Colonic mucosa (tissue), 4 donors: ENCODE data around the gene ATXN2. TPM values are rescaled to one million over a fixed set of nuclear protein-coding genes. Genes with fewer than 3 reads are reported as not detected.
"Not testable (repeated sequence)": the region's sequence is repeated elsewhere in the genome, so short reads cannot be mapped to it uniquely, and the experiment has no call there.

Experiments
- DNase-seq: peaks from one replicate; pipeline ENCODE4 v3.0.0-alpha.2; 2020
- H3K27ac ChIP-seq: fragments of 200-600 bp; one replicate; pipeline ENCODE4 v1.8.0; 2021
- H3K27me3 ChIP-seq: fragments of 200-600 bp; one replicate; pipeline ENCODE4 v1.8.0; 2021
- H3K36me3 ChIP-seq: fragments of 200-600 bp; one replicate; pipeline ENCODE4 v1.8.0; 2021
- H3K4me1 ChIP-seq: fragments of 200-600 bp; one replicate; pipeline ENCODE4 v1.8.0; 2021; ENCODE audit warnings: mild to moderate bottlenecking
- H3K4me3 ChIP-seq: fragments of 200-600 bp; one replicate; pipeline ENCODE4 v1.8.0; 2021
- H3K9ac ChIP-seq, 2 donors: one replicate each; pipeline ENCODE4 v1.7.0; 2013; ENCODE audit warnings: control low read depth in 2 of 2, low read depth in 2 of 2, low read length in 2 of 2
- H3K9me3 ChIP-seq: fragments of 200-600 bp; one replicate; pipeline ENCODE4 v1.8.0; 2021
- CTCF ChIP-seq: fragments of 200-600 bp; IDR thresholded peaks from one replicate; pipeline ENCODE4 v1.8.0; 2022; ENCODE audit warnings: antibody characterized with exemption, mild to moderate bottlenecking
- intact Hi-C: fragments of 100-400 bp; cut with DNase I; formaldehyde crosslinking; loops from one replicate; pipeline ENCODE4 v1.14.1; 2022
- total RNA-seq, 2 donors: library from RNA; stranded (reverse); fragmentation: NEBNext Ultra II Directional in 1 of 2; extraction: Animal tissue kit (Norgen Biotek cat#: 25700) in 1 of 2; gene quantifications; one replicate each; pipeline ENCODE4 v1.2.1, GENCODE V29; 2021
- donor health status: healthy.
- donor health status: DM: no; HTN: no; CAD: no.
- donor health status: DM: no; HTN: no; CAD: no.

ATXN2 gene
- total RNA-seq, 2 donors from 2014 or later: 48.7 to 55.1 TPM

GRCh38 chr12:111406474-111407376, 192.4 kb downstream of the ATXN2 start:
- no peak for TF ChIP-seq CTCF
- intact Hi-C loops: no loop called here
- H3K27ac ChIP-seq: peak overlapping the region; percentile 84
- peaks cover 21% of the 10 kb centered on the region for H3K4me1 ChIP-seq
- no peaks in the 10 kb centered on the region for H3K36me3 ChIP-seq
- no peaks in the 10 kb centered on the region for H3K27me3 ChIP-seq
- H3K9me3 ChIP-seq: no peaks in the 10 kb centered on the region
- peak overlapping the region; percentile 67 to 77 for H3K9ac ChIP-seq
- peak; percentile 43 for DNase-seq
- peak overlapping the region; percentile 92 for H3K4me3 ChIP-seq

DNA sequence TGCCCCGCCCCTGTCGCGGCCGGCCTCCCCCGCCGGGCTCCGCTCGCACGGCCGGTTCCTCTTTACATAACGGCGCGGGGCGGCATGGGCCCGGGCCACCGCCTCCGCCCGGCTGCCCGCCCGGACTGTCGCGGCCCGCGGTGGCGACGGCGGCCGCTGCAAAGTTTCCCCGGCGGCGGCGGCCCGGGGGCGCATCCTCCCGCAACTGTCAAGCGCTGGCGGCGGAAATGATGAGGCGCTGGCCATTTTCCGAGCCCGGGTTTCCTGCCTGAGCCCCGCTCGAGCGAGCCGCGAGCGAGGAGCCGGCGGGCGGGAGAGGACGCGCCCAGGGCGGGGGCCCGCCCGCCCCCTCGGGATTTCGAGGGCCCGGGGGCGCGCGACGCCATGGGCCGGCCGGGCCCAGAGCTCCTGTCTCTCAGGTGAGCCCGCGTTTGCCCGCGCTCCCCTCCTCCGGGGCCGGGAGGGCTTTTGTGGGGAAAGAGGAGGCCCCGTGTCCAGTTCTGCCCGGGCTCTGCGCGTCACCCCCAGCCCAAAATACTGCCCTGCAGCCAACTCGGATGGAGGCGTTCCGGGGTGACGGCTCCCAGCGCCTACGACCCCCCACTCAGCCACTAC, 193.1 kb downstream of the ATXN2 start, which contains the start of gene SH2B3:
SH2B3 (plus strand) TSS at position 65 of the 615 bp plus-strand sequence. CDS start 12,223 bp downstream, outside the sequence.
- intact Hi-C loops: no loop called here
- peak within 1 kb of the TSS; percentile 84 for H3K27ac ChIP-seq
- H3K36me3 ChIP-seq: no peaks in the 10 kb centered on the region
- peak within 1 kb of the TSS; percentile 67 to 77 for H3K9ac ChIP-seq
- peak; percentile 34 for DNase-seq
- H3K4me3 ChIP-seq: peak within 1 kb of the TSS; percentile 92
- H3K27me3 ChIP-seq: no peaks in the 10 kb centered on the region
- H3K4me1 ChIP-seq: peaks cover 21% of the 10 kb centered on the region
- H3K9me3 ChIP-seq: no peaks in the 10 kb centered on the region
- no peak for TF ChIP-seq CTCF

DNA sequence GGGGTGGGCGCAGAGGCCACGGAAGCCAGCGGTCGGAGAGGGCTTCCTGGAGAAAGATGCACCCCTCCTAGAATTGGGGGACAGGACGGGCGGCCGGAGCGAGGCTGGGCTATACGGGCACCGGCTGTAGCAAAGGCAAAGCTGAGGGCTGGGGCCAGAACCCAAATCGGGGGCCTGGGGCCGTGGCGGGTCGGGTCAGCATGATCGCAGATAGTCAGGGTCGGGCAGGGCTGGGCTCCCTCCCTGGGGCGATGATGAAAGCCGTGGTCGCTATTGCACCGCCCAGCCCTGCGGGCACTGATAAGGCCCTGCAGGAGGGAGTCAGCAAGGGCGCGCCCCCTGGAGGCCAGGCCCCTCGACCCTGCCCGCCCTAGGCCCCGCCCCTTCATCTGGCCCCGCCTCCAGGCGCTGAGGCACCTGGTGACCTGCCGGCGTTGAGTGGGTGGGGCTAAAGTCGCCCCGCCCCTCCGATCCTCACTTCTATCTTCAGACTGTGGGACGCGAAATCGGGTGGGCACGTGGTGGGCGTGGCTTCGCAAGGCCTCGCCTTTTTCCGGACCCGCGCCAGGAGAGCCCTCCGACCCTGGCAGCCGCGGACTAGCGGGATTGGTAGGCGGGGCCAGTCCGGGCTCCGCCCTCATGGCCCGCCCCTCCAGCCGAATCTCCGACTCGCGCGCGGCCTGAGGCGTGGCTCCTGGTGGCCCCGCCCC, 193.8 kb downstream of the ATXN2 start:
- peak; percentile 99 for DNase-seq
- peak; percentile 58 for TF ChIP-seq CTCF
- Histone ChIP-seq H3K27me3 (no peaks in the 10 kb centered on the region), H3K9ac (peak overlapping the region in 1 of 2 donors; percentile 73), H3K36me3 (no peaks in the 10 kb centered on the region), H3K27ac (peak overlapping the region; percentile 84), H3K9me3 (no peaks in the 10 kb centered on the region), H3K4me3 (peak overlapping the region; percentile 92), H3K4me1 (peaks cover 17% of the 10 kb centered on the region)
- intact Hi-C loops: no loop called here

DNA sequence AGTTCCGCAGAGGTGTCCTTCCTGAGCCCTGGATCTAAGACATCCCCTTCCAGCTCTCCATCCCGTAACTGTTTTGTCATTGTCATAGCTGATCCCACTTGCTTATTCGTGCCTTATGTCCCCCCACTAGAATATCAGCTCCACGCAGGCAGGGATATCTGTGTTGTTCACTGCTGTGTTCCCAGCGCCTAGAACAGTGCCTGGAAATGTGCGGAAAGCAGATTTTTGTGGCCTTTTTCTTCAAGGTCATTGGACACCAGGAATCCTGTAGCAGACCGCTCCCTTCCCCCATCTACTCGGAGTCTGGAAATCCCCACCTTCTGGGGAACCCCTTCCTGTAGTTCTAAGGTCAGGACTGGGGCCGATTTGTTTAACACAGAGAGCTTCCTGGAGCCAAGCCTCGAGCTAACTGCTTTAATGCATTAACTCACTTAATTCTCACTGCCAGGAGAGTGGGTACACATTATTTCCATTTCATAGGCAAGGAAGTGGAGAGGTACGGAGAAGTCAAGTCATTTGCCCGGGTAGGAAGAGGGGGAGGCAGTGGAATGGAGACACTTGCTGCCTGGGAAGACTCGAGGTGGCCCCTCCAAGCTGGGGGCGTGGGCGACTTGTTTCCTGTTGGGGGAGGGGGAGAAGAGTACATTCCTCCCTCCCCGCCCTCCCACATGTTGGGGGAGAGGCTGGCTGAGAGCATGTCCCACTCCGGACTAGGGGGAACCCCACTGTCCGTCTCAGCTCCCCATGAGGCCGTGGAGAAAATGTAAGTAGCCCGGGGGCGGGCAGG, 194.6 kb downstream of the ATXN2 start:
- intact Hi-C loops: no loop called here

GRCh38 chr12:111402490-111402824, 196.7 kb downstream of the ATXN2 start:
- intact Hi-C loops, H3K27me3 ChIP-seq, H3K9ac ChIP-seq, H3K9me3 ChIP-seq, DNase-seq, H3K4me1 ChIP-seq, H3K4me3 ChIP-seq, H3K36me3 ChIP-seq: not testable (repeated sequence)
- peak overlapping the region; percentile 74 for H3K27ac ChIP-seq

More for the DNA sequence above, 194.6 kb downstream of the ATXN2 start:
- Histone ChIP-seq H3K27me3 (no peaks in the 10 kb centered on the region), H3K9me3 (no peaks in the 10 kb centered on the region), H3K4me1 (peaks cover 17% of the 10 kb centered on the region), H3K4me3 (peak overlapping the region; percentile 92), H3K27ac (peak overlapping the region; percentile 84), H3K36me3 (no peaks in the 10 kb centered on the region), H3K9ac (peak overlapping the region in 1 of 2 donors; percentile 73)
- DNase-seq: peak; percentile 59
- no peak for TF ChIP-seq CTCF

Other genes starting within 250 kb of the ATXN2 start
- gene PHETA1, start 230.2 kb downstream of the ATXN2 start, total RNA-seq: 10 to 100 TPM; 21.8 to 43.6 TPM
- 10 to 100 TPM; 26.4 to 40.9 TPM for gene SH2B3, start 193.4 kb downstream of the ATXN2 start, total RNA-seq
- gene BRAP, start 86.6 kb upstream of the ATXN2 start, total RNA-seq: 10 to 100 TPM; 16.0 to 19.6 TPM
- 10 to 100 TPM; 37.0 to 42.6 TPM for gene ACAD10, start 86.7 kb upstream of the ATXN2 start, total RNA-seq
- gene ALDH2, start 167.6 kb upstream of the ATXN2 start, total RNA-seq: 100 to 1,000 TPM; 240 to 398 TPM
- gene MAPKAPK5, start 242.9 kb upstream of the ATXN2 start, total RNA-seq: 10 to 100 TPM; 76.9 to 84.8 TPM